K562 (cell line): Measurements from ENCODE around the gene XPO6. TPM values are rescaled to one million over a fixed set of nuclear protein-coding genes. Genes with fewer than 3 reads are reported as not detected.

Experiments used
- ATAC-seq: fragments of 200-7000 bp; cut with Tn5 transposase; 3 replicates; pipeline ENCODE4 v1.9.1; 2020; ENCODE audit warnings: moderate library complexity
- BruUV-seq: library from RNA; stranded (reverse); fragments of 400-500 nt; replicated peaks from 2 replicates; lab custom pipeline; 2021; lab: Mats Ljungman, UMichigan
- CTCF ChIA-PET: fragments of 300-600 bp; formaldehyde crosslinking; extraction: SDS; loops from one replicate; lab custom pipeline; 2021; ENCODE audit warnings: low intra/inter-chr PET ratio; lab: Yijun Ruan, JAX
- POLR2A ChIA-PET: fragments of 300-600, 350-650 bp; sonication (Branson Sonifier 250); formaldehyde crosslinking; extraction: SDS; loops from one replicate; lab custom pipeline; 2021; ENCODE audit warnings: antibody characterized with exemption, inconsistent platforms; lab: Yijun Ruan, JAX
- DNase-seq, 4 experiments: peaks; one replicate each; pipeline versions ENCODE4 v3.0.0 to v3.0.0-alpha.2; 2011 to 2018; ENCODE audit warnings: low spot score in 3 of 4, mixed read lengths in 3 of 4; ENCODE audit errors: extremely low read depth in 1 of 4
- FAIRE-seq: peaks from 2 replicates; lab custom pipeline; 2011; peaks lifted over from hg19 to GRCh38; lab: Jason Lieb, UNC
- H2AFZ ChIP-seq: 2 replicates; pipeline ENCODE4 v1.6.0; 2011; ENCODE audit warnings: low read depth, low read length, control low read depth, inconsistent platforms
- H3K27ac ChIP-seq: fragments of 200-600 bp; 3 replicates; pipeline ENCODE4 v1.8.0; 2011; ENCODE audit warnings: low read depth, mild to moderate bottlenecking, control low read depth, inconsistent platforms, low read length, moderate library complexity, mixed read lengths; ENCODE audit errors: extremely low read depth
- H3K27me3 ChIP-seq, 2 experiments: fragments of 300-600 bp in 1 of 2; 2 replicates in 1 of 2; 3 replicates in 1 of 2; pipeline versions ENCODE4 v1.6.0 to v1.8.0; 2011; ENCODE audit warnings: inconsistent platforms in 2 of 2, low read length in 2 of 2, mild to moderate bottlenecking in 1 of 2, mixed read lengths in 1 of 2, moderate library complexity in 1 of 2; ENCODE audit not compliant: control insufficient read depth in 2 of 2, insufficient read depth in 2 of 2
- H3K36me3 ChIP-seq: fragments of 300-600 bp; 3 replicates; pipeline ENCODE4 v1.8.0; 2011; ENCODE audit warnings: mild to moderate bottlenecking, low read length, inconsistent platforms; ENCODE audit not compliant: control insufficient read depth, insufficient read depth
- H3K4me1 ChIP-seq, 2 experiments: fragments of 200-600 bp in 1 of 2; replicated peaks in 1 of 2; 2 replicates in 1 of 2; 3 replicates in 1 of 2; pipeline versions ENCODE4 v1.5.1 to v1.8.0; 2011; ENCODE audit warnings: inconsistent platforms in 2 of 2, low read length in 2 of 2, mild to moderate bottlenecking in 1 of 2, mixed read lengths in 1 of 2, moderate library complexity in 1 of 2; ENCODE audit not compliant: control insufficient read depth in 2 of 2, insufficient read depth in 2 of 2
- H3K4me2 ChIP-seq: 2 replicates; pipeline ENCODE4 v1.6.1; 2011; ENCODE audit warnings: low read length, control low read depth, inconsistent platforms, mixed read lengths; ENCODE audit not compliant: insufficient read depth
- H3K4me3 ChIP-seq: fragments of 200-600 bp; sonication (generic), shearing (Covaris generic); 2 replicates; pipeline ENCODE4 v1.5.1; 2016; ENCODE audit warnings: control low read depth, inconsistent platforms
- H3K79me2 ChIP-seq: fragments of 200-600 bp; 3 replicates; pipeline ENCODE4 v1.8.0; 2011; ENCODE audit warnings: low read length, inconsistent platforms; ENCODE audit not compliant: control insufficient read depth, insufficient read depth
- H3K9ac ChIP-seq, 2 experiments: 2 replicates each; pipeline versions ENCODE4 v1.6.0 to v1.6.1; 2011; ENCODE audit warnings: low read depth in 2 of 2, low read length in 2 of 2, control low read depth in 1 of 2, inconsistent platforms in 1 of 2, mild to moderate bottlenecking in 1 of 2, mixed read lengths in 1 of 2; ENCODE audit not compliant: insufficient read depth in 1 of 2
- H3K9me1 ChIP-seq: one replicate; pipeline ENCODE4 v1.6.0; 2011; ENCODE audit warnings: inconsistent platforms, mild to moderate bottlenecking, low read length, moderate library complexity; ENCODE audit not compliant: control insufficient read depth, insufficient read depth
- H3K9me3 ChIP-seq: replicated peaks from 2 replicates; pipeline ENCODE4 v1.5.1; 2011; ENCODE audit warnings: low read depth, low read length, inconsistent platforms; ENCODE audit not compliant: control insufficient read depth, insufficient read depth
- H4K20me1 ChIP-seq: replicated peaks from 2 replicates; pipeline ENCODE4 v1.6.1; 2011; ENCODE audit warnings: low read length, inconsistent platforms, mixed read lengths; ENCODE audit not compliant: control insufficient read depth, insufficient read depth
- BHLHE40 ChIP-seq: IDR thresholded peaks from 2 replicates; pipeline ENCODE4 v1.6.1; 2011; ENCODE audit warnings: low read length, improper control_type of control experiment
- CTBP1 ChIP-seq: fragments of 450-650 bp; IDR thresholded peaks from 2 replicates; pipeline ENCODE4 v1.6.1; 2016; ENCODE audit warnings: borderline replicate concordance
- GABPB1 ChIP-seq: sonication (generic); formaldehyde crosslinking; IDR thresholded peaks from 2 replicates; pipeline ENCODE4 v1.8.0; 2022; ENCODE audit warnings: mild to moderate bottlenecking, missing genetic modification reagents
- MBD2 ChIP-seq: sonication (generic); IDR thresholded peaks from 2 replicates; pipeline ENCODE4 v1.6.1; 2016; ENCODE audit warnings: low read depth, borderline replicate concordance
- STAT6 ChIP-seq: sonication (generic); formaldehyde crosslinking; IDR thresholded peaks from 2 replicates; pipeline ENCODE4 v1.8.1; 2023; ENCODE audit warnings: mild to moderate bottlenecking, missing genetic modification reagents
- TAF15 ChIP-seq: fragments of 200-400 bp; formaldehyde crosslinking; IDR thresholded peaks from 2 replicates; pipeline ENCODE4 v1.6.1; 2017; ENCODE audit warnings: mild to moderate bottlenecking, low read depth, low read length, moderate library complexity
- USF1 ChIP-seq: sonication (generic); formaldehyde crosslinking; IDR thresholded peaks from 2 replicates; pipeline ENCODE4 v1.9.0; 2022; ENCODE audit warnings: mild to moderate bottlenecking, missing genetic modification reagents
- ZEB2 ChIP-seq: fragments of 450-650 bp; IDR thresholded peaks from 2 replicates; pipeline ENCODE4 v1.6.1; 2016
- ZFP1 ChIP-seq: fragments of 450-650 bp; formaldehyde crosslinking; IDR thresholded peaks from 2 replicates; pipeline ENCODE4 v1.4.0; 2020; ENCODE audit warnings: mild to moderate bottlenecking, mixed read lengths
- ZNF224 ChIP-seq: sonication (generic); formaldehyde crosslinking; IDR thresholded peaks from 2 replicates; pipeline ENCODE4 v1.8.0; 2022; ENCODE audit warnings: mild to moderate bottlenecking, missing genetic modification reagents
- ZNF699 ChIP-seq: fragments of 250-450 bp; sonication (Bioruptor Pico); IDR thresholded peaks from 2 replicates; pipeline ENCODE4 v1.8.0; 2021; ENCODE audit warnings: mild to moderate bottlenecking, moderate library complexity; ENCODE audit not compliant: insufficient replicate concordance
- ZNF778 ChIP-seq: fragments of 450-650 bp; formaldehyde crosslinking; IDR thresholded peaks from 2 replicates; pipeline ENCODE4 v1.4.0; 2020; ENCODE audit warnings: mild to moderate bottlenecking, moderate library complexity
- WGBS: fragments of 100-300 bp; shearing (Covaris generic); methylation state at CpG from one replicate; pipeline ENCODE4 v1.1.6; 2016; ENCODE audit warnings: low coverage, mixed read lengths; ENCODE audit not compliant: insufficient coverage; ENCODE audit errors: missing lambda C conversion rate; 5-methylcytosine and 5-hydroxymethylcytosine counted together
- in situ Hi-C: fragments of 300-500 bp; cut with MboI; formaldehyde crosslinking; loops from 4 replicates; pipeline ENCODE4 v1.15.0; 2018; ENCODE audit warnings: inconsistent platforms, mixed read lengths
- intact Hi-C: fragments of 100-400 bp; cut with micrococcal nuclease; formaldehyde crosslinking; loops from 2 replicates; pipeline ENCODE4 v1.14.2; 2022
- polyA plus RNA-seq, 8 experiments: library from polyadenylated mRNA; depleted of rRNA in 4 of 8; stranded (reverse) in 5 of 8; unstranded in 3 of 8; fragments of >200 nt; fragmentation: Nextera tagmentation in 2 of 8; fragmentation: Illumina TruSeq in 1 of 8; extraction: Ambion mirVana in 2 of 8; extraction: Trizol in 1 of 8; gene quantifications; 2 replicates each; pipeline versions ENCODE4 v1.2.1 to v1.2.3, GENCODE V29; 2011 to 2014; ENCODE audit warnings: inconsistent platforms in 1 of 8, missing spikeins in 1 of 8
- total RNA-seq, 7 experiments: library from RNA; depleted of rRNA in 6 of 7; stranded (reverse); fragments of >200 nt in 6 of 7; fragmentation: Illumina TruSeq in 2 of 7; extraction: Trizol in 2 of 7; gene quantifications; 2 replicates each; pipeline versions ENCODE4 v1.2.1 to v1.2.3, GENCODE V29; 2011 to 2021; ENCODE audit warnings: low replicate concordance in 1 of 7
- TF ChIP-seq, protein P1 (sequence below): sonication (generic); formaldehyde crosslinking; IDR thresholded peaks from 2 replicates; pipeline ENCODE4 v1.8.0; 2023; ENCODE audit warnings: mild to moderate bottlenecking, missing genetic modification reagents

Gene XPO6
- total and polyA plus RNA-seq, 9 of the 15 experiments (the other 6 are each of a cell fraction or from before 2014, with no cell fraction given): 11.2 to 196 (median 119) TPM

GRCh38 chr16:28213396-28213795 is 1.6 kb upstream of the XPO6 start:
- Histone ChIP-seq H3K79me2 (peaks cover 33% of the 10 kb centered on the region), H3K36me3 (peaks cover 22% of the 10 kb centered on the region), H3K9me3 (no peaks in the 10 kb centered on the region), H3K9ac (no peak overlapping the region), H3K27ac (no peak overlapping the region), H3K27me3 (no peaks in the 10 kb centered on the region), H3K4me3 (no peak overlapping the region), H3K4me1 (peaks cover 12 to 20% of the 10 kb centered on the region in 2 experiments; a peak in 4 of 5 replicates), H3K4me2 (no peak overlapping the region), H2AFZ (peak overlapping the region; percentile 28; the same call in 1 of the 2 replicates), H3K9me1 (no peaks in the 10 kb centered on the region), H4K20me1 (peaks cover 16% of the 10 kb centered on the region)
- intact Hi-C loops (loop anchor here (10.0 kb wide), 1 partner anchor 49 kb away; no protein-coding TSS in a partner anchor), in situ Hi-C loops (no loop called here)
- ATAC-seq: no peak
- ChIA-PET CTCF (no interaction called here), POLR2A (interaction anchor here (0.6 to 0.7 kb wide), 2 partner anchors 10 to 126 kb away, joined by 3 to 4 read pairs; no protein-coding TSS in a partner anchor)
- TF ChIP-seq, protein P1, sequence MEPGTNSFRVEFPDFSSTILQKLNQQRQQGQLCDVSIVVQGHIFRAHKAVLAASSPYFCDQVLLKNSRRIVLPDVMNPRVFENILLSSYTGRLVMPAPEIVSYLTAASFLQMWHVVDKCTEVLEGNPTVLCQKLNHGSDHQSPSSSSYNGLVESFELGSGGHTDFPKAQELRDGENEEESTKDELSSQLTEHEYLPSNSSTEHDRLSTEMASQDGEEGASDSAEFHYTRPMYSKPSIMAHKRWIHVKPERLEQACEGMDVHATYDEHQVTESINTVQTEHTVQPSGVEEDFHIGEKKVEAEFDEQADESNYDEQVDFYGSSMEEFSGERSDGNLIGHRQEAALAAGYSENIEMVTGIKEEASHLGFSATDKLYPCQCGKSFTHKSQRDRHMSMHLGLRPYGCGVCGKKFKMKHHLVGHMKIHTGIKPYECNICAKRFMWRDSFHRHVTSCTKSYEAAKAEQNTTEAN (CRISPR knock-in tag): no peak
- TF ChIP-seq USF1 (CRISPR knock-in tag) (no peak), ZNF778 (no peak), ZFP1 (no peak), ZEB2 (no peak), CTBP1 (no peak), ZNF699 (CRISPR knock-in tag) (no peak), GABPB1 (CRISPR knock-in tag) (no peak), MBD2 (no peak), STAT6 (CRISPR knock-in tag) (no peak), BHLHE40 (no peak), TAF15 (no peak), ZNF224 (CRISPR knock-in tag) (no peak)
- no peak for FAIRE-seq
- BruUV-seq: no TSS peak
- no peak for DNase-seq
- WGBS: 66% methylated on average over 3 of the region's 3 CpGs
